K562 (cell line): Measurements from ENCODE around the gene ZNF839. TPM values are rescaled to one million over a fixed set of nuclear protein-coding genes. Genes with fewer than 3 reads are reported as not detected.
A peak's percentile ranks its signal among the peaks of the same experiment; 100 is the strongest.

Experiments
- ARHGAP35 ChIP-seq: fragments of 450-650 bp; IDR thresholded peaks from 2 replicates; pipeline ENCODE4 v1.6.1; 2018; ENCODE audit not compliant: partially characterized antibody
- ATF7 ChIP-seq: fragments of 450-650 bp; IDR thresholded peaks from 2 replicates; pipeline ENCODE4 v1.7.1; 2014; ENCODE audit warnings: mild to moderate bottlenecking, moderate library complexity
- BRF2 ChIP-seq: IDR thresholded peaks from 3 replicates; pipeline ENCODE4 v1.6.1; 2011; ENCODE audit warnings: borderline replicate concordance, mild to moderate bottlenecking; ENCODE audit not compliant: insufficient read length, insufficient read depth
- CBX1 ChIP-seq: sonication (generic); IDR thresholded peaks from 2 replicates; pipeline ENCODE4 v1.6.1; 2016; ENCODE audit warnings: antibody characterized with exemption, low read depth, mild to moderate bottlenecking
- CEBPB ChIP-seq: fragments of 450-650 bp; IDR thresholded peaks from 2 replicates; pipeline ENCODE4 v1.6.1; 2016; ENCODE audit warnings: missing genetic modification characterization, missing compliant biosample characterization
- CXXC5 ChIP-seq: fragments of 250-450 bp; sonication (Bioruptor Pico); IDR thresholded peaks from 2 replicates; pipeline ENCODE4 v1.8.0; 2022; ENCODE audit warnings: inconsistent platforms, mild to moderate bottlenecking, moderate library complexity
- ETV6 ChIP-seq, 3 experiments: fragments of 150-350 bp in 1 of 3; sonication (generic) in 1 of 3; formaldehyde crosslinking in 1 of 3; IDR thresholded peaks; 2 replicates each; pipeline versions ENCODE4 v1.6.1 to v1.8.0; 2014 to 2022; ENCODE audit warnings: borderline replicate concordance in 2 of 3, low read depth in 2 of 3, antibody characterized with exemption in 1 of 3, low read length in 1 of 3, mild to moderate bottlenecking in 1 of 3, missing genetic modification reagents in 1 of 3
- HMGXB4 ChIP-seq: sonication (generic); formaldehyde crosslinking; IDR thresholded peaks from 2 replicates; pipeline ENCODE4 v1.8.1; 2023; ENCODE audit warnings: mild to moderate bottlenecking, missing genetic modification reagents
- PHB ChIP-seq: fragments of 250-450 bp; sonication (Bioruptor Pico); IDR thresholded peaks from 2 replicates; pipeline ENCODE4 v1.5.0; 2021
- SMAD4 ChIP-seq: fragments of 250-450 bp; sonication (Bioruptor Pico); conservative IDR thresholded peaks from 2 replicates; pipeline ENCODE4 v1.8.0; 2021; ENCODE audit warnings: inconsistent platforms, mild to moderate bottlenecking, moderate library complexity
- SMARCB1 ChIP-seq: IDR thresholded peaks from 2 replicates; pipeline ENCODE4 v1.6.1; 2011; ENCODE audit warnings: improper control_type of control experiment, low read depth; ENCODE audit not compliant: insufficient read length
- ZNF239 ChIP-seq: fragments of 250-450 bp; sonication (Bioruptor Pico); IDR thresholded peaks from 2 replicates; pipeline ENCODE4 v1.4.0; 2020; ENCODE audit warnings: mild to moderate bottlenecking
- ZNF280A ChIP-seq: fragments of 450-650 bp; IDR thresholded peaks from 2 replicates; pipeline ENCODE4 v1.6.1; 2018; ENCODE audit warnings: mild to moderate bottlenecking, low read depth; ENCODE audit not compliant: partially characterized antibody
- polyA plus RNA-seq, 8 experiments: library from polyadenylated mRNA; depleted of rRNA in 4 of 8; stranded (reverse) in 5 of 8; unstranded in 3 of 8; fragments of >200 nt; fragmentation: Nextera tagmentation in 2 of 8; fragmentation: Illumina TruSeq in 1 of 8; extraction: Ambion mirVana in 2 of 8; extraction: Trizol in 1 of 8; gene quantifications; 2 replicates each; pipeline versions ENCODE4 v1.2.1 to v1.2.3, GENCODE V29; 2011 to 2014; ENCODE audit warnings: inconsistent platforms in 1 of 8, missing spikeins in 1 of 8
- total RNA-seq, 7 experiments: library from RNA; depleted of rRNA in 6 of 7; stranded (reverse); fragments of >200 nt in 6 of 7; fragmentation: Illumina TruSeq in 2 of 7; extraction: Trizol in 2 of 7; gene quantifications; 2 replicates each; pipeline versions ENCODE4 v1.2.1 to v1.2.3, GENCODE V29; 2011 to 2021; ENCODE audit warnings: low replicate concordance in 1 of 7

The ZNF839 gene
- total and polyA plus RNA-seq, 9 of the 15 experiments (the other 6 are each of a cell fraction or from before 2014, with no cell fraction given) = 0.42 to 8.4 (median 5.7) TPM

- TF ChIP-seq CXXC5 (CRISPR knock-in tag) (peak; percentile 61), SMARCB1 (no peak), ETV6 (IDR thresholded peaks at IDR 0.05; ENCODE audit: borderline replicate concordance in 1 of 2, low read depth in 2 of 2, low read length in 1 of 2) (0 out of 4 replicates have a peak, but pooled peaks of 1 of the 2 experiments have one; percentile 27), ETV6 (CRISPR knock-in tag; IDR thresholded peaks at IDR 0.05; ENCODE audit: borderline replicate concordance) (no peak), PHB (no peak), HMGXB4 (no peak), ATF7 (0 out of 2 replicates have a peak, but pooled peaks have one; percentile 18), CBX1 (no peak), ARHGAP35 (no peak), CEBPB (tag) (peak; percentile 81), ZNF280A (no peak), SMAD4 (CRISPR knock-in tag) (peak; percentile 55; the same call in 1 of the 2 replicates), BRF2 (no peak), ZNF239 (CRISPR knock-in tag) (no peak)
These were observed 50.8 kb downstream of the ZNF839 start (continued) for GRCh38 chr14:102370305-102370809.
